Astrocyte of the spinal cord (primary cell): Measurements from ENCODE around the gene GPD2.

ENCODE experiments used
- DNase-seq: peaks from one replicate; pipeline ENCODE4 v3.0.0; 2011; ENCODE audit warnings: low read depth, low spot score
- H3K4me3 ChIP-seq: 2 replicates; pipeline ENCODE4 v1.5.1; 2011; ENCODE audit warnings: low read depth, mild to moderate bottlenecking, low read length, moderate library complexity
- CTCF ChIP-seq: IDR thresholded peaks from 2 replicates; pipeline ENCODE4 v1.5.1; 2012; ENCODE audit warnings: low read depth, mild to moderate bottlenecking, low read length, inconsistent platforms
- in situ Hi-C: cut with HindIII; loops from 2 replicates; pipeline ENCODE4 v1.10.0; 2017; ENCODE audit warnings: low sequenced_read_pairs

Gene GPD2

GRCh38 chr2:156459720-156460119 is 23.5 kb downstream of the GPD2 start:
- no peak for TF ChIP-seq CTCF
- H3K4me3 ChIP-seq = no peak overlapping the region
- in situ Hi-C loops = no loop called here
- no peak for DNase-seq

- TF ChIP-seq CTCF = no peak
- DNase-seq = peak; percentile 26
- in situ Hi-C loops = no loop called here
- no peak overlapping the region for H3K4me3 ChIP-seq
Observed at GRCh38 chr2:156464106-156464505, 27.9 kb downstream of the GPD2 start.

GRCh38 chr2:156465573-156465972 is 29.4 kb downstream of the GPD2 start:
- no peak for DNase-seq

GRCh38 chr2:156466739-156467405 is 30.7 kb downstream of the GPD2 start:
- TF ChIP-seq CTCF = no peak
- H3K4me3 ChIP-seq = no peak overlapping the region
- in situ Hi-C loops = no loop called here
- DNase-seq = peak; percentile 59

More at GRCh38 chr2:156465573-156465972, 29.4 kb downstream of the GPD2 start:
- in situ Hi-C loops = no loop called here
- H3K4me3 ChIP-seq = no peak overlapping the region
- no peak for TF ChIP-seq CTCF

GRCh38 chr2:156470975-156471583 is 34.9 kb downstream of the GPD2 start:
- H3K4me3 ChIP-seq = no peak overlapping the region
- no peak for DNase-seq
- TF ChIP-seq CTCF = no peak
- in situ Hi-C loops = no loop called here

- TF ChIP-seq CTCF = no peak
- DNase-seq = no peak
- in situ Hi-C loops = no loop called here
- no peak overlapping the region for H3K4me3 ChIP-seq
Observed at GRCh38 chr2:156471762-156472161, 35.6 kb downstream of the GPD2 start.
